Neural progenitor cell (in vitro differentiated cells): ENCODE data around the gene MINDY1.

ENCODE experiments used
- CTCF ChIP-seq: fragments of 200-600 bp; sonication (generic); IDR thresholded peaks from 2 replicates; pipeline ENCODE4 v1.5.1; 2017; ENCODE audit warnings: antibody characterized with exemption, mild to moderate bottlenecking
- EZH2 ChIP-seq: fragments of 200-600 bp; sonication (generic); IDR thresholded peaks from 2 replicates; pipeline ENCODE4 v1.6.1; 2017; ENCODE audit warnings: antibody characterized with exemption, mild to moderate bottlenecking, moderate library complexity

- TF ChIP-seq CTCF = no peak
- TF ChIP-seq EZH2 = no peak
Measured at GRCh38 chr1:150974580-150975478, 31.9 kb downstream of the MINDY1 start, which contains the start of gene CERS2.
